Measurements from ENCODE around the gene ZNF302.

DNA sequence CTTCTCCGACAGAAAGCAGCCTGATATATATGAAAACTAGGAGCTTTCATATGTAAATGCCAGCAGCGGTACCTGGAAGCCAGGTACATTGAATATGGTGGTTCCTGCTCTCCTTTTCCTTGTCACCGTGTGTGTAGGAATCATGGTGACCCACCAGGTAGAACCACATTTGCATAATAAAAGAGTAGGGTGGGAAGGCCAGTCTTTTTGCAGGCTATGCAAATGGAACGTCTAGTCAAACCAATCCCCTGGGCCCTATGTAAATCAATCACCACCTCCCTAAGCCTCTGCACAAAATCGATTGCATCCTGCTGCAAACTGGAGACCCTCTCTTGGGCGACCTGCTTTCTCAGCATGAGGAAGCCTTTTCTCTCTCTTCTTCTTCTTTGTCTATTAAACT lies 34.4 kb downstream of the ZNF302 start:
- TF ChIP-seq, protein P1, sequence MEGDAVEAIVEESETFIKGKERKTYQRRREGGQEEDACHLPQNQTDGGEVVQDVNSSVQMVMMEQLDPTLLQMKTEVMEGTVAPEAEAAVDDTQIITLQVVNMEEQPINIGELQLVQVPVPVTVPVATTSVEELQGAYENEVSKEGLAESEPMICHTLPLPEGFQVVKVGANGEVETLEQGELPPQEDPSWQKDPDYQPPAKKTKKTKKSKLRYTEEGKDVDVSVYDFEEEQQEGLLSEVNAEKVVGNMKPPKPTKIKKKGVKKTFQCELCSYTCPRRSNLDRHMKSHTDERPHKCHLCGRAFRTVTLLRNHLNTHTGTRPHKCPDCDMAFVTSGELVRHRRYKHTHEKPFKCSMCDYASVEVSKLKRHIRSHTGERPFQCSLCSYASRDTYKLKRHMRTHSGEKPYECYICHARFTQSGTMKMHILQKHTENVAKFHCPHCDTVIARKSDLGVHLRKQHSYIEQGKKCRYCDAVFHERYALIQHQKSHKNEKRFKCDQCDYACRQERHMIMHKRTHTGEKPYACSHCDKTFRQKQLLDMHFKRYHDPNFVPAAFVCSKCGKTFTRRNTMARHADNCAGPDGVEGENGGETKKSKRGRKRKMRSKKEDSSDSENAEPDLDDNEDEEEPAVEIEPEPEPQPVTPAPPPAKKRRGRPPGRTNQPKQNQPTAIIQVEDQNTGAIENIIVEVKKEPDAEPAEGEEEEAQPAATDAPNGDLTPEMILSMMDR (IDR thresholded peaks at IDR 0.05) = no peak
- TF ChIP-seq, protein P2, sequence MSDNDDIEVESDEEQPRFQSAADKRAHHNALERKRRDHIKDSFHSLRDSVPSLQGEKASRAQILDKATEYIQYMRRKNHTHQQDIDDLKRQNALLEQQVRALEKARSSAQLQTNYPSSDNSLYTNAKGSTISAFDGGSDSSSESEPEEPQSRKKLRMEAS (IDR thresholded peaks at IDR 0.05; ENCODE audit: low read depth) = no peak
- TF ChIP-seq EP300 (IDR thresholded peaks at IDR 0.05; ENCODE audit: borderline replicate concordance in 1 of 2, low read depth in 1 of 2, low read length in 1 of 2) (no peak), GABPA (IDR thresholded peaks at IDR 0.05; ENCODE audit: low read depth) (no peak), TAF1 (IDR thresholded peaks at IDR 0.05; ENCODE audit: borderline replicate concordance, low read depth, low read length) (no peak), ELF1 (IDR thresholded peaks at IDR 0.05) (no peak)
